HG03520 (cell line): ENCODE data around the gene ZCCHC7.
A peak's percentile ranks its signal among the peaks of the same experiment; 100 is the strongest.
"Not testable (repeated sequence)": the region's sequence is repeated elsewhere in the genome, so short reads cannot be mapped to it uniquely, and the experiment has no call there.

Source experiments
- ATAC-seq: cut with Tn5 transposase; IDR thresholded peaks from one replicate; pipeline ENCODE4 v1.9.1; 2021; ENCODE audit warnings: mild to moderate bottlenecking, moderate library complexity; ENCODE audit not compliant: unreplicated experiment

ZCCHC7 gene

GRCh38 chr9:37390759-37391158 is 270.4 kb downstream of the ZCCHC7 start:
- peak; percentile 89 for ATAC-seq

GRCh38 chr9:37392272-37392671 is 271.9 kb downstream of the ZCCHC7 start:
- no peak for ATAC-seq

- ATAC-seq, result no peak
These were observed 274.9 kb downstream of the ZCCHC7 start for GRCh38 chr9:37395229-37395628.

GRCh38 chr9:37395663-37396062 is 275.3 kb downstream of the ZCCHC7 start:
- no peak for ATAC-seq

GRCh38 chr9:37397948-37398347 is 277.6 kb downstream of the ZCCHC7 start:
- not testable (repeated sequence) for ATAC-seq

GRCh38 chr9:37398464-37399025 is 278.2 kb downstream of the ZCCHC7 start:
- no peak for ATAC-seq

- ATAC-seq, result no peak
These were observed 279.0 kb downstream of the ZCCHC7 start for GRCh38 chr9:37399336-37399735.

- ATAC-seq, result no peak
These were observed 284.2 kb downstream of the ZCCHC7 start for GRCh38 chr9:37404590-37404989.

- no peak for ATAC-seq
These were observed 285.0 kb downstream of the ZCCHC7 start for GRCh38 chr9:37405350-37405749.

GRCh38 chr9:37405764-37406380 is 285.5 kb downstream of the ZCCHC7 start:
- no peak for ATAC-seq

GRCh38 chr9:37406603-37407401 is 286.4 kb downstream of the ZCCHC7 start:
- no peak for ATAC-seq

- ATAC-seq, result no peak
These were observed 287.1 kb downstream of the ZCCHC7 start for GRCh38 chr9:37407468-37407867.
